GM23248 (cell line): Measurements from ENCODE around the gene RPUSD2.

Experiments
- EZH2 ChIP-seq: fragments of 200-600 bp; sonication (generic); IDR thresholded peaks from 2 replicates; pipeline ENCODE4 v1.6.1; 2018; ENCODE audit warnings: antibody characterized with exemption, mild to moderate bottlenecking; ENCODE audit not compliant: insufficient read depth, poor library complexity, severe bottlenecking
- EZH2phosphoT487 ChIP-seq: fragments of 200-600 bp; sonication (generic); IDR thresholded peaks from 2 replicates; pipeline ENCODE4 v1.6.1; 2018; ENCODE audit warnings: antibody characterized with exemption, moderate library complexity, mild to moderate bottlenecking, low read depth; ENCODE audit not compliant: insufficient read depth

GRCh38 chr15:40564591-40565332 lies 4.3 kb upstream of the RPUSD2 start, which contains the start of gene CCDC32:
- TF ChIP-seq EZH2 (no peak), EZH2phosphoT487 (no peak)
